HG02678 (cell line): Measurements from ENCODE around the gene CFAP46.
"Not testable (repeated sequence)": the region's sequence is repeated elsewhere in the genome, so short reads cannot be mapped to it uniquely, and the experiment has no call there.

ENCODE experiments used
- ATAC-seq: cut with Tn5 transposase; IDR thresholded peaks from one replicate; pipeline ENCODE4 v1.9.1; 2021; ENCODE audit warnings: mild to moderate bottlenecking, moderate library complexity; ENCODE audit not compliant: unreplicated experiment

CFAP46 gene

DNA sequence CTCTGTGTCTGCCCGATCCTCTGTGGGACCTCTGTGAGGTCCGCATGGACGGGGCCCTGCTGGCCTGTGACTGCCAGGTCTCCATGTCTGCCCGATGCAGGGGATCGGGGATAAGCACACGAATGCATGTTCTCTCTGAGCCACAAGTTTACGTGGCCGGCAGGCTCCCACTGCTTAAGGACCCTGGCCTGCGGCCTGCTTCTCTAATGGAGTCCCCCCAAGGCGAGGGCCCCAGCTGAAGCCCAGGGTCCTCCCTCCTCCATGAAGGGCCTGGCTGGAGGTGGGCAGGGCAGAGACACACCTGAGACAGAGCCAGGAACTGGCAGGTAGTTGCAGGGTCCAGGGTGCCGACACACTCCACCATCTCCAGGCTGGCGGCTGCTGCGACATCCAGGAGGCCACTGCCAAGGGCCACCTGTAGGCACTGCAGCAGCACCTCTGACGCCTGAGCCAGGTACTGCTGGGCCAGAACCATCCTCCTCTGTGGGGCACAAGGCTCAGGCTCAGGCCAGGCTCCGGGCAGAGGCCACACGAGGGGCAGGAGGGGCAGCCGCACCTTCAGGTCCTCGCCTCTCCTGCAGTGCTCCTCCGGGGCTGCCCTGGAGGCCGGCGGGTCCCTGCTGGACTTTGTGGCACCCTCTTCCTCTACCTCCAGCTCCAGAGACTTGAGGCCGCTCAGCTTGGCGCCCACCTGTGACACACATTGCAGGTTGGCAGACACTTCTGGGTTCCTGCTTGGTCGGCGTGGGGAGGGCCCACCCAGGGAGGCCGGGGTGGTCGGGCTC is 95.5 kb downstream of the CFAP46 start:
- ATAC-seq = no peak

DNA sequence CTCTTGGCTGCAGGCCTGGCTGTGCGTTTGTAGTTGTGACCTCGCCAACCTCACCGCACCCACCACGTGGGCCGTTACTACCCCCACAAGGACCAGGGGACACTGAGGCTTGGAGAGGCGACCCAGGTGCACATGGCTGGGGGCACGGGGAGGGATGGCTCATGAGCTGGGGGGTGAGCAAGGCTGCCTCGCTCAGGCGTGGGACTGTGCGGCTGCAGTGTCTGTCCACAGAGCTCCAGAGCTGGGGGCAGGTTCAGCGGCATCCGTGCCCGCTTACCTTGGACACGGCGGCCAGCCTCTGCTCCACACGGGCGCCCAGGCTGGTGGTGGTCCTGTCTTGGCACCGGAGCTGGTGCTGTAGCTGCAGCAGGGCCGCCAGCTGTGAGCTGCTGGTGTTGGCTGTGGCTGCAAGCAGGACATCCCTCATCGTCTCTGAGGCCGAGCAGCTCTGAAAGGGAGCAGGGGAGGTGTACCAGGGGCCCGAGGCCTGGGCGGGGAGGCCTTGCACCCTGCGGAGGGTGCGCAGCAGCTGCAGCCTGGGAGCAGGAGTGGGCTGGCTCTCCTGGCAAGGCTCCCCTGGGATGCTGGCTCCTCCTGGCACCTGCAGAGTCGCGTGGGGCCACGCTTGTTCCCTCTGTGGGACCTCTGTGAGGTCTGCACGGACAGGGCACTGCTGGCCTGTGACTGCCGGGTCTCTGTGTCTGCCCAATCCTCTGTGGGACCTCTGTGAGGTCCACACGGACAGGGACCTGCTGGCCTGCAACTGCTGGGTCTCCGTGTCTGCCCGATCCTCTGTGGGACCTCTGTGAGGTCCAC is 96.4 kb downstream of the CFAP46 start:
- ATAC-seq = no peak

DNA sequence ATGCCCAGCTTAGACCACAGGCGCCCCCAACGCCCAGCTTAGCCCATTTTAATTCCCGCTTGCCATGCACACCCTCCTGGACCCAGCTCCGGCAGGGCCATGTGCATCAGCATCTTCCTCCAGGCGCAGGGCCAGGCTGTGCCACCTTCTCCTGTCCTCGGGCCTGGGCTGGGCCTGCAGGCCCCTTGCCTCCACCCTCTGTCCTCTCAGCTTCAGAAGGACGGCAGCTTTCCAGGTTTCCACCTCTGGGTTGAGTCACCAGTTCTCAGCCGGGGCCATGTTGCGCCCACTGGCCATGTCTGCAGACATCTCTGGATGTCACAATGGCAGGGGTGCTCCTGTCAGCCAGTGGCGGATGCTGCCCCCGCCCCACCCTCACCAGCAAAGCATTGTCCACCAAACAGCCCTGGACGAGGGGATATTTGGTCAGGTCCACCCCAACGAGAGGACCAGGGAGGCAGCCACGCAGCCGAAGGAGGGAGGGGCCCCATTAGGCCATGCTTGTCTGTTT is 97.3 kb downstream of the CFAP46 start:
- no peak for ATAC-seq

DNA sequence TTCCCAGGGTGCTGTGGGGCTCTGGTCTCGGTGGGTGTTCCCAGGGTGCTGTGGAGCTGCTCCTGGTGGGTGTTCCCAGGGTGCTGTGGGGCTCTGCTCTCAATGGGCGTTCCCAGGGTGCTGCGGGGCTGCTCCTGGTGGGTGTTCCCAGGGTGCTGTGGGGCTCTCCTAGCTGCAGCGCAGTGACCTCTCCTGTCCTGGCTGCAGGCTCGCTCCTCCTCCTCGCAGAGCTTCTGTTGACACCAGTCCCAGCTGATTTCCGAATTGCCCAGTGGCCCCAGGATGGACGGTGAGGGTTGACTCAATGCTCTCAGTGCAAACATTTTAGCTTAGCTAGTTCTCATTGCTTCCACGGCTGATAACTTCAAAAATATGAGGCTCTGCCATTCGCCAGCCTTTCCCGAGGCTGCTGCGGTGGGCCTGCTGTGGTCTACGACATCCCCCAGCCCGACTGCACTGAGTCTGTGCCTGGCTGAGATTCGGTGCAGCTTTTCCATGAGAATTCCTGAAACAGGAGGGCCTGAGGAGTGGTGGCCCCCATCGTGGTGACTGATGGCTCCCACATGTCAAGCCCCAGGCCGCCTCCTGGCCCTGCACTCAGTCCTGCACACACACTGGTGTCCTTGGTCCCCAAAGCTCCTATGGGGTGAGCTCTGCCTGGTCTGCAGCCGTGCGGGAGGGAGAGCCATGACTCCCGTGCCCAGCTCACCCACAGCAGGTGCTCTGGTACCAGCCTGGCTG is 98.1 kb downstream of the CFAP46 start:
- no peak for ATAC-seq

DNA sequence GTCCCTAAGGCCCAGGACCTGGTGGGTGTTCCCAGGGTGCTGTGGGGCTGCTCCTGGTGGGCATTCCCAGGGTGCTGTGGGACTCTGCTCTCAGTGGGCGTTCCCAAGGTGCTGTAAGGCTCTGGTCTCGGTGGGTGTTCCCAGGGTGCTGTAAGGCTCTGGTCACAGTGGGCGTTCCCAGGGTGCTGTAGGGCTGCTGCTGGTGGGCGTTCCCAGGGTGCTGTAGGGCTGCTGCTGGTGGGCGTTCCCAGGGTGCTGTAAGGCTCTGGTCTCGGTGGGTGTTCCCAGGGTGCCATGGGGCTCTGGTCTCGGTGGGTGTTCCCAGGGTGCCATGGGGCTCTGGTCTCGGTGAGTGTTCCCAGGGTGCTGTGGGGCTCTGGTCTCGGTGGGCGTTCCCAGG is 99.1 kb downstream of the CFAP46 start:
- ATAC-seq = not testable (repeated sequence)

DNA sequence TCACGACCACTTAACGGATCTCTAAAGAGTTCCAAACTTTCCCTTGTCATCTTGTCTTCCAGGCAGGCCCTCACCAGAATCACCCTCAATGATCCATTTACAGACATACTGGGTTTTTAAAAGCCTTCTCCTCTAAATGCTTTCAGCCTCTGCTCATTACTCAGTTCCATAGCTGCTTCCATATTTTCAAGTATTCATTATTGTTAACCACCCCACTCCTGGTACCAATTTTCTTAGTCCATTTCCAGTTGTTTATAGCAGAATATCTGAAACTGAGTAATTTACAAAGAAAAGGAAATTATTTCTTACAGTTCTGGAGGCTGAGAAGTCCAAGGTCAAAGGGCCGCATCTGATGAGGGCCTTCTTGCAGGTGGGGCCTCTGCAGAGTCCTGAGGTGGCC is 100.0 kb downstream of the CFAP46 start:
- ATAC-seq = no peak

DNA sequence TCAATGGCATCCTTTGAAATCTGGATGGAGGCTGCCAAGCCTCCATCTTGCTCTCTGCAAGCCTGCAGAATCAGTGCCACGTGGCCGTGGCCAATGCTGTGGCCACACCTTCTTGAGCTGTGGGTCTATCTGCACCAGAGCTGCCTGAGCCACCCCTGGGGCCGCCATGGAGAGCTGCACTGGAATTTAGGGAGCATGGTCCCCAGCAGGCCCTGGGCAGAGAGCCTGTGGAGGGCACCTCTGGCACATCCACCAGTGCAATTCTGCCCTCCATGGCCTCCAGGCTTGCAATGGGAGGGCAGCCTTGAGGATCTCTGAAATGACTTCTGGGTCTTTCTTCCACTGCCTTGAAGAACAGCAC is 100.8 kb downstream of the CFAP46 start:
- ATAC-seq = no peak

DNA sequence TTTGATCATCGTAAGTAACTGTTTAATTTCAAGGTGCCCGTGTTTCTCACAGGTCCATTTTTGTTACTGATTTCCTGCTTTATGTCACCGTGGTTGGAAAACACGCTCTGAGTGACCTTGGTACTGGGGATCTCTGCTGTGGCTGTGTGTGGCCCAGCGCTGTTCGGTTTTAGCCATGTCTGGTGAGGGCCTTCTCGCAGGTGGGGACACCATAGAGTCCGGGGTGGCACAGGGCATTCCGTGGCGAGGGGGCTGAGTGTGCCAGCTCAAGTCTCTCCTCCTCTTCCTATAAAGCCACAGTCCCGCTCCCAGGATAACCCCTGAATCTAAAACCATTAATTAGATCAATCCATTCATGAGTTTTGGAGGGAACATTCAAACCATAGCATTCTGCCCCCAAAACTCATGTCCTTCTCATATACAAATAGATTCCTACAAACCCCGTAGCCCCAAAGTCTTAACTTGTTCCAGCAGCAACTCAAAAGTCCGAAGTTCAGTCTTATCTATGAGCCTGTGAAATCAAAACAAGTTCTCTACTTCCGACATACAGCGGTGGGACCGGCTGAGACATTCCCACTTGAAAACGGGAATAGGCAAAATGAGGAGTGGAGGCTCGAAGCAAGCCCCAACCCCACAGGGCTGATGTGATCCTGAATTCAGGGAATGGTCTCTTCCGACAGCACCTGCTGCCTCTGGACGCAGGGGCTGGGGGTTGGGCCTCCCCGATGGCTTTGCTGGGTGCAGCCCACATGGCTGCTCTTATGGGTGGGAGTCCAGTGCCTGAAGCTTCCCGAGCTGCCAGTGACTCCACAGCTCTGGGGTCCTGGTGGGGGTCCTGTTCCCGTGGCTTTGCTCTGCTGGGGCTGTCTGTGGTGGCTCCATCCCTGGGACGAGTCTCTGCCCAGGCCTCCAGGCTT is 101.4 kb downstream of the CFAP46 start:
- no peak for ATAC-seq

DNA sequence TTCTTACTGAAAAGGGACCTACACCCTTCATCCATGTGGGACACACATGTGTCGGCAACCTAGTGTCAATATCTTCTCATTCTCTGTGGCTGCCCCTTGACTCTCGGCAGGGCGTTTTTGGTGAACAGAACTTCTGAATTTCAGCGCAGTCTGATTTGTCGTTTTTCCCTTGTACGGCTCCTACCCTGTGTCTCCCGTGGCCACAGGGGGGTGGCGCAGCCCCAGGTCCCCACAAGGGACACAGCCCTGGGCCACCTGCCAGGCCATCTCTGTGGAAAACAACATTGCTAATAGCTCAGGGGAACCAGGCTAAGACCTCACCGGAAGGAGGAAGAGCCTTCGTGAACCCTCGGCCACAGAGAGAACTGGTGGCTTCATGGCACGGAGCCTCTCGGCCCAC is 103.3 kb downstream of the CFAP46 start:
- no peak for ATAC-seq

DNA sequence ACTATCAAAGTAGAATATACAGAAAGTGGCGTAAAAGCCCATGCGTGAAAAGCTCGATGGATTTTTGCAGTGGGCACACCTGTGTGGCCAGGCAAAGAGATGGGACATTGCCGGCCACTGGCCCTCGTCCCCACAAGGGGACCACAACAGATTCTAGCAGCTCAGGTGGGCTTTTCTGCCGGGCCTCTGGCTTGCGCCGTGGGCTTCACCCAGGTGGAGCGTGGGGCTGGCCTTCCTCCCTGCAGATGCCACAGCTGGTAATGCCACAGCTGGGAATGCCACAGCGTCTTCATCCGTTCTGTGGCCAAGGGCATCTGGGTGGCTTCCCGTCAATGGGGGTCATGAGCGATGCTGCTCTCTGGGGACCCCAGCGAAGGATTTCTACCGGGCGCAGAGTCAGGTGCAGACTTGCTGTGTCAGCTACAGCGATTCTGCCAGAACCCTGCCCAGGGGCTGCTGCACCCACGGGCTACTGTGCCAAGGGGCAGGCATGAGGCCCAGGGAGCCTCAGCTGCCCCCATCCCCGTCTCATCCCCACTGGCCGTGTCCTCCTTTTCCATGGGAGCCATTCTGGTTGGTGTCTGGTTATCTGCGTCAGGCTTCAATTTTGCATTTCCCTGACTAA is 103.9 kb downstream of the CFAP46 start:
- no peak for ATAC-seq

DNA sequence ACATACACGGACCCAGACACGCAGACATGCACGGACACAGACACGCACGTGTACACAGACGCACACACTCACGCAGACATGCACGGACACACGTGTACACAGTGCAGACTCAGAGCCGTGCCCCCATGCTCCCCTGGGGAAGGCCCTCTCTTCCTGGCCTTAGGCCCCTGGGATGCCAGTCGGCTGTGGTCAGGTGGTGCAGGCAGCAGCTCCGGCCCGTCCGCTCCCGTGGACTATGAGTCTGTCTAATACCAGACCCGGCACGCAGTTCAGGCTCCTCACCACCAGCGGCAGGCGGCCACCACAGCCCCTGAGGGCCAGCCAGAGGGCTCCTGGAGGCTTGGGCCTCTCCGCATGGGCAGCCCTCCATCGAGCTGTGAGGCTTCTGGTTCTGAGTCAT is 104.5 kb downstream of the CFAP46 start:
- no peak for ATAC-seq

DNA sequence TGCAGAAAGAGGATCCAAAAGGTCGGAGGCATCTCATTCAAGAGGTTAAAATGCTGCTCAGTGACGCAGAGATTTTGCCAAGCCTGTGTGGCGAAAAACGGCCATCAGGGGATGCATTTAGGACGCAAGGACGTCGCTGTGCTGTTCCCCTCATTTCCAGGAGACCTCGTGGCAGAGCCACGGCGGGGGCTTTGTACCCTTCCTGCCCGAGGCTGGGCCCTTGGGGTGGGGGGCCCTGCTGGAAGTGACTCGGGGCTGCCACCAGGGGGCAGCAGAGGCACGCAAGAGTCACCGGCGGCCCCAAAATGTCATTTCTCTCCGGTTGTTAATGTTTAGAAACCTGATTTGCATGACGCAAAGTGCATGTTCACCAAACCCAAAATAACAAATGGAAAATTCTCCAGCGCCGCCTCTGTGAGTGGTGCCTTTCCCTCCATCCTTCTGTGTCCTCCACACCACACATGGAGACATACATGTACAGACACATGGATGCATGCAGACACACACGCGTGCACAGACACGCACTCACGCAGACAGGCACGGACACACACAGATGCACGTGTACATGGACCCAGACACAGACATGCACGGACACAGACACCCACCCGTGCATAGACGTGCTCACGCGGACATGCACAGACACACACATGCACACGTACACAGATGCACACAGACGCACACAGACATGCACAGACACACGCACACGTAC is 105.4 kb downstream of the CFAP46 start:
- ATAC-seq = no peak

DNA sequence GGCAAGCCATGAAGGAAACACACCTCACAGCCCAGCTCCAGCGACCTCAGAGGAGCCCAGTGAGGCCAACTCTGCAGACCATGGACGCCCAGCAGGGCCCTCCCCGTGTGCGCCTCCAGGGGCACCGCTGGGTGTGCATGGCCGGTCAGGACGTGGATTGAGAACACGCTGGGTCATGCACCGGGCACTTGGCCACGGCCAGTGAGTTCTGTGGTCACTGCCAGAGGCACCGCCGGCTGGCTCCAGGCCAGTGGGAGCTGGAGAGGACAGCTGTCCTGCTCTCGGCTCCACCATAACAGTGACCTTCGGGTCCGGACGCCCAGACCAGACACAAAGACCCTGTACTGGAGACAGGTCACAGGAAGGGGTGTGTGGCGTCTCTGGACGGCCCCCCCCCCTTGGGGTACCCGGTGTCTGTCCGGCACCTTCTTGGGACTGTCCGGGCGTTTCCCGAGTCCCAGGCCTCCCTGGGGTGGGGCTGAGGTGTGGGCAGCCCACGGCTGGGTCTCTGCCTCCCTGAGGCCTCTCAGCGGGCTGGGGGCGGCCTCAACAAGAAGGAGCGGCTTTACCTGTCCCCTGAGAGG is 106.0 kb downstream of the CFAP46 start:
- ATAC-seq = no peak

DNA sequence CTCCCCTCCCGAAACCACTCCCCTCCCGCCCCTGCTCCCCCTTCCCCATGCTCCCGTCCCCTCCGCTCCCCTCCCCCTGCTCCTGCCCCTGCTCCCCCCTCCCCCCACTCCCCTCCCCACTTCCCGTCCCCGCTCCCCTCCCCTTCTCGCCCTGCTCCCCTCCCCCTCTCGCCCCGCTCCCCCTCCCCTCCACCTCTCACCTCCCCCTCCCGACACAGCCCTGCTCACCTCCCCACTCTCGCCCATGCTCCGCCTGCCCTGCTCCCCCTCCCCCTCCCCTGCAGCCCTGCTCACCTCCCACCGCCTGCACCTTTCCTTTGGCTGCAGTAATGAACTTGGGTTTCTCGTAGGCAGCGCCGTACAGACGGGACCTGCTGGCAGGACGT is 106.5 kb downstream of the CFAP46 start:
- no peak for ATAC-seq

DNA sequence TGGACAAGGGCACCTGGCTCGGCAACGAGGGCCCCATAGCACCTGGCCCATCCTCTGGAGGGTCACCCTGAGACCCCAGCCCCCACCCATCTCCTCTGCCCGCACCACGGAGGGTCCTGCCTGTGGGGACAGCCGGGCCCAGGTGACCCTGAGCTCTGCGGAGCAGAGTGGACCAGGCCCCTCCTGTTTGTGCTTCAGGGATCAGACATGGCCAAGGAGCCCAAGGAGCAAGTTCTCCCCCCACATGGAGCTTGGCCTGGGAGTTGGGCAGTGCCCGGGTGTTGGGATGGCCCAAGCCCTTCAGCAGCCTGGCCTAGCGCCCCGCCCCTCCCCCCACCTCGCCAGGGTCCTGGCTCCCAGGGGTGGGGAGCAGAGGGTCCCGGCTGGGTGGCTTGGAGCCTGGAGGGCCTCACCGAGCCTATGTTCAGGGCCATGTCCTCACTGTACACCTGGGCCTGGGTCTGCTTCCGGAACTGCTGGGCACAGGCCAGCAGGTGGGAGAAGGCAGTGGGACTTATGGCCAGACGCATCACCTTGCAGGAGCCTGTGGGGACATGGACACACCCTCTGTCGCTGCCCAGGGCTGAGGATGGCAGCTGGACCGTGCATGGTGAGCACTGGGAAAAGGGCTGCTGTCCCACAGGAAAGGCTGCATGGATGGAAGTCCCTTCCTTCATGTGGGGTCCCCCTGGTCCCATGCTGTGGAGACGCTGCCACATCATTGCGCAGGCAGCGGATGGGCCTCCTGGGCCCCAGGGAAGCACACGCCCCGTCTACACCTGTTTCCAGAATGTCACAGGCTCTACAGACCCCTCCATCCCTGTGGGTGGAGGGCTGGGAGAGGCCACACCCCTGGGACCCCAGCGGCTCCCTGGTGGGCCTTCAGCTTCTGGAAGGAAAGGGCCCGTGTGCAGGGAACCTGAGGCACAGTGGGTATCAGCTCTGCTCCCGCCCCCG is 107.2 kb downstream of the CFAP46 start:
- ATAC-seq = no peak

DNA sequence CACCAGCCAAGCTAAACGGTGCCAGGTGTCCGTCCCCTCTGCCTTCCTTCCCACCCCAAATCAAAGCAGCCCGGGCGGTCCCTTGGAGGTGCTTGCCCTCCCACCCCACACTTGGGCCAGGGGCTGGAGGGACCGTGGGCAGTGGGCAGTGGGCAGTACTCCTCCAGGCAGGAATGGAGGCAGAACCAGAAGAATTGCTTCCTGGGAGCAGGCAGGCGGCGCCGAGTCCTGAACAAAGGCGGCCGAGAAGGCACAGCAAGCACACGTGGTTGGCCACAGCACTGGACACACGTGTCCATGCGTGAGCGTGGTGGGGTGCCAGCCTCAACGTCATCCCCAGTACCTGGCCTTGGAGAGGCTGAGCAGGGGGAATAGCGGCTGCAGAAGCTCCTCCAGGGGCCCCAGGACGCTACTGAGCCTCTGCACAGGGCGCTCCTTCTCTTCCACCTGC is 108.0 kb downstream of the CFAP46 start:
- ATAC-seq = no peak

DNA sequence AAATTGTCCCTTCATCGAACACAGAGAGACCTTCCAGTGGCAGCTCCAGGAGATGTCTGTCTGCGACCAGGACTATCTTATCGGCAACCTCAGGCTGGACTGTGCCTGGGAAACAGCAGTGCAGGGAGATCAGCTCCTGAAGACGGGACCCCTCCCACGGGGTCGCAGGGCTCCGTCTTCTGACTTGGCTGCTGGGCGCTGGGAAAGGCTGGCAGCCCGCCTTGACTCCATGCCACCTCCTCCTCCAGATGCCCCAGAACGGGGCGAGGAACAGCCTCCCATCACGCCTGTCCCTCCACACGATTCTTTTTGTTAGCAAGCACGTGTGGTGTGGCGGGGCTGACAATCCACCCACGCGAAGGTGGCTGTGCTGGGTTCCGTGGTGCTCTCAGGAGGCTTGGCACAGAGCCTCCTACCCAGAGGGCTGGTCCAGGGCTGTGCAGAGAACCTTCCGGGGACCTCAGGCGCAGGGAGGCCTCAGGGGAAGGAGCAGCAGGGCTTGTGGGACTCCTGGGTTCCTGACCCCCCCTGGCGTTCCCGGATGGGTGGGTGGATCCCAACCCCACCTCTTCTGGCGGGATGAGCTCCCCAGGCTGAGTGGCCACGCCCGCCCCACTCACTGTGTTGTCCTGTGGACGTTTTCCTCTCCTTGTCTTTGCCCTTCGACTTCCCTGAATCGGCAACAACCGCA is 108.8 kb downstream of the CFAP46 start:
- ATAC-seq = no peak
